HG03378 (cell line): Measurements from ENCODE around the gene TDRD15.
"Not testable (repeated sequence)": the region's sequence is repeated elsewhere in the genome, so short reads cannot be mapped to it uniquely, and the experiment has no call there.

Experiments
- ATAC-seq: cut with Tn5 transposase; IDR thresholded peaks from one replicate; pipeline ENCODE4 v1.9.1; 2021; ENCODE audit warnings: mild to moderate bottlenecking, moderate library complexity; ENCODE audit not compliant: unreplicated experiment

Gene TDRD15

DNA sequence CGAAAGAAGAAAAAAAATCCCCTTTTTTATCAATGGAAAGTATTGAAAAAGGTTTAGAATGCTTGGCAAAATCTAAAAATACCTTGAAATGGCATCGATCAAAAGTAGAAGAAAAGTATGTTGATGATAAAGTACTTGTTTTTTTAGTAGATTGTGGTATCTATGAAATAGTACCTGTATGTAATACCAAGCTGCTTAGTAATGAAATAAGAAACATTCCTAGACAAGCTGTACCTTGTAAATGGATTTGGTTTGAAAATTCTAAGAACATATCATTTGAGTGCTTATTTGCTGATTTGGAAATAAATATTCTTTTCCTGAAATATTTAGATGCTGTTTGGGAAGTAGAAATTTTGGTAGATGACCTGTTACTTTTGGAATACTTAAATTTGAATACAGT lies 18.4 kb downstream of the TDRD15 start:
- no peak for ATAC-seq

DNA sequence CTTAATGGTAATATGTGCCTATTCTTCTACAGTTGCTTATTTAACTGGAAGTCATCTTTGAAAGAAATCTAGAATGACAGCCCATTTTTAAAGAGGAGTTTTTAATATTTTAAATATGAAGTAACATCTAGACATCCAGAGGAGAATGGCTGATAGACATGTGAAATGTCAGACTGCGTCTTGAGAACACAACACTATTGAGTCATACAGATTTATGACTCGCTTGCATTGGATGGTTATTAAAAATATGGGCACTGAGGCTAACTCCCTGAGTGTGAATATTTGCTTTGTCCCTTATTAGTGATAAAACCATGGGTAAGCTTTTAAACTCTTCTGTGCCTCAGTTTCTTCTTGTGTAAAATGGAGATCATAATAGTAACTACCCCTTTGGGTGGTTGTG lies 22.9 kb downstream of the TDRD15 start:
- ATAC-seq: no peak

- ATAC-seq: no peak
Measured at GRCh38 chr2:21148718-21149117, 24.9 kb downstream of the TDRD15 start.

- not testable (repeated sequence) for ATAC-seq
Measured at GRCh38 chr2:21151234-21151633, 27.5 kb downstream of the TDRD15 start.

DNA sequence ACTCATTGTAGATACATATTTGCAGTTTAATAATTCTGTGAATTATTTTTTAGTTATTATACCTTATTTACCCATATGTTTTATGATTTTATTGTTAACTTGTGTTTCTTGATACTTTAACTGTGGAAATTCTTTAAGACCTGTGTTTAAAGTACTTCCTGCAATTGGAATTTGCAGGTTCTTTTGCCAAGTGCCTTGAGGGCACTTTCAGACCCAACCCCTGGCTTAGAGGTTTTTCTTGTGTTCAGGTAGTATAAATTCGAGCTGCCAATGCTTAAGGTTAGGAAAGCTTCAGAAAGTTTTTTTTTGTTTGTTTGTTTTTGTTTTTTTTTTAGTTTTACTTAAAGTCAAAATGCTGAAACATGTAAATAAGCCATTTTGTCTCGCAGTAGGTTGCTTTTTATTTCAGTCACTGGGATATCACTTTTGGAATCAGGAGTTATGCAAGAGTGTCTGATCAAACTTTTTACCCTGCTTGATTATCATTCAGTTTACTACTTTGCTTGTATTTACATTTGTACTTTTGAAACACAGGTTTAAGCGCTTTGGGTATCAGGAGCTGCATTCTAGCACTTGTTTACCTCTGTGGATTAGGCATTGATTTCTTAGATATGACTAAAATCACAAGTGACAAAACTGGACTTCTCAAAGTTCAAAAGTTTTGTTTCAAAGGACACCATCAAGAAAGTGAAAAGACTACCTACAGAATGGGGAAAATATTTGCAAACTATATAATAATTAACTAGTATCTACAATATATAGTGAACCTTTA lies 31.8 kb downstream of the TDRD15 start:
- ATAC-seq: no peak

- ATAC-seq: no peak
Measured at GRCh38 chr2:21161122-21161521, 37.4 kb downstream of the TDRD15 start.

GRCh38 chr2:21161832-21162614 lies 38.3 kb downstream of the TDRD15 start:
- ATAC-seq: no peak

- ATAC-seq: no peak
Measured at GRCh38 chr2:21162615-21162878, 38.8 kb downstream of the TDRD15 start.

GRCh38 chr2:21163213-21163612 lies 39.4 kb downstream of the TDRD15 start:
- ATAC-seq: no peak

- ATAC-seq: no peak
Measured at GRCh38 chr2:21165350-21165749, 41.6 kb downstream of the TDRD15 start.

GRCh38 chr2:21175895-21176646 lies 52.3 kb downstream of the TDRD15 start:
- ATAC-seq: no peak

- no peak for ATAC-seq
Measured at GRCh38 chr2:21181957-21182356, 58.2 kb downstream of the TDRD15 start.

DNA sequence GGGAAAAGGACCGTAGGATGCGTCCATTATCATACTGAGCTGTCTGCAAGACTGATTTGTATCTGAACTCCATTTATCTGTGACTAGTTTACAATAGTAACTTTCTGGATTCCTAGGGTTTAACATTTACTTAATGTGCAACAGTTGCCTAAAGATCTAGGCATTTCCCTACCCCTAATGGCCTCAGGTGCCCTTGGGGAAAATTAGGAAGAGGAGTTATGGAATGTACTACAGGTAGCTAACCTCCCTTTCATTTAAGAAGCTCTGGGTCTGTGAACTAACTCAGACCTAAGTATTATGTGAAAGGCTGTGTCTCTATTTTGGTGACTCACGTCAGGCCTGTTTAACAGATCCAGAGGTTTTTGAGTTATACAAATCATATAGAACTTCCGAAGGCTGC lies 59.5 kb downstream of the TDRD15 start:
- ATAC-seq: no peak

GRCh38 chr2:21183726-21184125 lies 60.0 kb downstream of the TDRD15 start:
- no peak for ATAC-seq

DNA sequence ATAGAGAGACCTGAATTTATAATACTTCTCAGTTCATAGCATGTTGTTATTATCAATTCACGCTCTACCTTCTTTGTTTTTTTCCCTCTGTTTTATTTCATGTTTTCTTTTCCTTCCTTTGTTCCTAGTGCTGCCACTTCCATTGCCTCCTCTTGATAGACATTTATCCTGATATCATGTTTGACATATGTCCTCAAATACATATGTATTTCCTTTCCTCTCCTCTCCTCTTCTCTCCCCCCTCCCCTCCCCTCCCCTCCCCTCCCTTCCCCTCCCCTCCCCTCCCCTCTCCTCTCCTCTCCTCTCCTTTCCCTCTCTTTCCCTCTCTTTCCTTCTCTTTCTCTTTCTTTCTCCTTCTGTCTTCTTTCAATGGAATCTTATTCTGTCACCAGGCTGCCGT lies 67.8 kb downstream of the TDRD15 start:
- ATAC-seq: no peak
